GM18508 (cell line): Measurements from ENCODE around the gene PCNX2.

Source experiments
- ATAC-seq: cut with Tn5 transposase; IDR thresholded peaks from one replicate; pipeline ENCODE4 v1.9.1; 2021; ENCODE audit warnings: moderate number of reproducible peaks; ENCODE audit not compliant: insufficient read depth, unreplicated experiment

The PCNX2 gene

DNA sequence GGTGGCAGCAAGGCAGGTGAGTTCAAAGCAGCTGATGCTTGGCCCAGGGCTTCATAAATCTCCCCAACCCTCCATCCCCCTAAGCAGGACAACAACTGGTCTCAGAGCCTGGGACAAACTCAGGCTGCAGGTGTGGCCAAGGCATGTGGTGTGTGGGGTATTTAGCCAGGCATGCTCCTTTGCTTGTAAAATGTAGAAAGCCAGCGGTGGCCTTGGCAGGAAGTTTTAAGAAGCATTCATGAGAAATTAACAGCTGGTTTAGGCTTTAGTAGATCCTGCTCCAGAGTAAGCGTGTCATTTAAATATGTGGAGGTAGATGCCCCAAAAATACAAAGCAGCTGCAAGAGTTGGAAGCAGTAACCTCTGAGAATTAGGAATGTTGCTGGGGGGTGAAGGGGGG, 300.3 kb downstream of the PCNX2 start:
- ATAC-seq, result no peak

DNA sequence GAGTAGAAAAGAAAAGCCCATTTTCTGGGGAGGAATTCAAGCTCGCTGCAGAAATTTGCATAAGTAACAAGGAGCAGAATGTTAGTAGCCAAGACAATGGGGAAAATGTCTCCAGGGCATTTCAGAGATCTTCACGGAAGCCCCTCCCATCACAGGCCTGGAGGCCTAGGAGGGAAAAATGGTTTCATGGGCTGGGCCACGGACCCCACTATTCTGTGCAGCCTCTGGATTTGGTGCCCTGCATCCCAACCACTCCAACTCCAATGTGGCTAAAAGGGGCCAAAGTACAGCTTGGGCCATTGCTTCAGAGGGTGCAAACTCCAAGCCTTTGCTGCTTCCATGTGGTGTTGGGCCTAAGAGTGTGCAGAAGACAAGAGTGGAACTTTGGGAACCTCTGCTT, 302.0 kb downstream of the PCNX2 start:
- no peak for ATAC-seq

DNA sequence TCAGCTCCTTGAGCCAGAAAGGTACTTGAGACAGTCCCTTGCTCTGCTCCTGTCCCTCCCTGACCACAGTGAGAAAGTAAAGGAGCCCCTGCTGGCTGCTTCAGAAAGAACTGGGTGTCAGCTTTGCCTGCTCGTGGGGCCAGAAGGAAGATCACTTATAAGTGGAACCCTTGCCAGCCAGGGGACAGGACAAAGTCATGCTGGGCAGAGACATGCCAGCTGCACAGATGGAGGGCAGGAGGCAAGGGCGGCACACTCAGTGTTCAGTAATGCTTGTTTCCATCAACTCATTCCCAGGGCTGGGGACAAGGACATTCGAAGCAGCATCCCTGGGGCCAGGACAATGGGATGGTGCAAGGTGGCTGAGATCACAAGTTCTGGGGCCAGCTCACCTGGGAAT, 303.3 kb downstream of the PCNX2 start:
- no peak for ATAC-seq

DNA sequence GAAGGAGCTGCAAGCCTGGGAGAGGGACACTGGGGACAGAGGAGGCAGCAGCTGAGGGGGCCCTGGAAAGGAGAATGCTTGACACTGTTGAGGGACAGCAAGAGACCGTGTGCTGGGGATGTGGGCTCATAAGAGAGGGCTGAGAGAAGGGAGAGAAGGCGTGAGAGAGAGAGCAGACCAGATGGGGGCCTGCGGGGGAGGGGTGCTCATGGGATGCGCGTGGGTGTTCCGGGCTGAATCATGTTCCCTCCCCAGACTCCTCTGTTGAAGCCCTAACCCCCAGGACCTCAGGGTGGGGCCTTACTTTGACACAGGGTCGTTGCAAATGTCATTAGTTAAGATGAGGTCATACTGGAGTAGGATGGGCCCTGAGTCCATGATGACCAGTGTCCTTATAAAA, 304.3 kb downstream of the PCNX2 start:
- no peak for ATAC-seq

DNA sequence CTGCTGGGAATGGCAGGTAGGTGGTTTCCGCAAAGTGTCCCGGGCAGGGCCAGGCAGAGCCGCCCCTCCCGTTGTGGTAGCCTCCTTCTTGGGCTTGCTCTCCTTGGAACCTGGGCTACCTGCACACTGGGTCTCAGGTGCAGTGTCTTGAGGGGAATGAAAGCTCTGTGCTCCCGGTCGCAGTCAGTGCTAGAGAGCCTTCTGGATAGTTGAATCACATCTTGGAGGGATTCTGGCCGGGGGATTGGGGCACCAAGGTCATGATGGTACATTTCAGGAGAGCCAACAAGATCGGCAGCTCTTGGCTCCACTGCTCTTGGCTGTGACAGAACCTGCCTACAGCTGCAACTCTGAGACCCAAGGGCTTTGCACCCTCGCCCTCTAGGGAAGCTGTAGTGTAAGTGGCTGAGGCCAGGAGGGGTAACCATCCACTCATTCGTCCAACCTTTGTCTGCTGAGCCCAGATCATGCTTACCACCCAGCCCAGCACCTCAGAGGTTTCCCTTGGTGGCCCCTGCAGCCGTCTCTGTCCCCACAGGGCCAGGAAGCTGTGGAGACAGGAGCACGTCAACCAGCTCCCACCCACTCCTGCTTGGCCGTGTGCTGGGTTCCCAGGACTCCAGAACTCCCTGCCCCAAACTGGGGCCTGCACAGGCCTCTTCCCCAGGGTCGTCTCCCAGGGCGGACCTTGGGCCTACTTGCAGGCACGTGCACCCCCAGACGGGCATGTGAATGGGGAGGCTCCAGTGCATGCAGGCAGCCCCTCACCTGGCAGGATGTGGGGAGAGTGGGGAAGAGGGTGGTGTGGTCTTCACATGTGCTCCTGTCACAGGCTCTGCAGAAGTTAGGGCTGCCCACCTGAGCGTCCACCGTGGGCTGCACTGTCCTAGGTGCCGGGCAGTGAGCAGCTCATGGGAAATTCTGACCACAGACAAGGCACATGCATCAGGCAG, 305.1 kb downstream of the PCNX2 start:
- no peak for ATAC-seq

DNA sequence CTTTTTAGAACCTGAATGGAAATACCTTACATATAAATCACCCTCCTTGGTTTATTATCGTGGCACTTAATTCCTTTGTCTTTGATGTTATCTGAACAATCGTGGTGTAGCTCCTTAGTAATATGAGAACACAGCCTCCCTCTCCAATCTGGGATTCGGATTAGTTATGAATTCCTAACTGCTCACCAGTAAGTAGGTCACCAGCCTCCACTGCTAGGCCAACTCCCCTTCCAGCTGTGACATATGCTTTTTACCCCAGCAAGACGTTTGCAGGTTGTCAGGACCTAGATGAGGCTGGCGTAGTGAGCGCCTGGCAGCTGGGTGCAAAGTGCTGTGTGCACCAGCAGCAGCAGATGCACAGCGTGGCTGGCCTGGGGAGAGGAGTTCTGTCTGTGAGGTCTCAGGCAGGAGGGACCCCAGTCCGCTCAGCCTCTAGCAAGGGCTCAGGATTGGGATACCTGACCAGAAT, 306.9 kb downstream of the PCNX2 start:
- ATAC-seq, result no peak

DNA sequence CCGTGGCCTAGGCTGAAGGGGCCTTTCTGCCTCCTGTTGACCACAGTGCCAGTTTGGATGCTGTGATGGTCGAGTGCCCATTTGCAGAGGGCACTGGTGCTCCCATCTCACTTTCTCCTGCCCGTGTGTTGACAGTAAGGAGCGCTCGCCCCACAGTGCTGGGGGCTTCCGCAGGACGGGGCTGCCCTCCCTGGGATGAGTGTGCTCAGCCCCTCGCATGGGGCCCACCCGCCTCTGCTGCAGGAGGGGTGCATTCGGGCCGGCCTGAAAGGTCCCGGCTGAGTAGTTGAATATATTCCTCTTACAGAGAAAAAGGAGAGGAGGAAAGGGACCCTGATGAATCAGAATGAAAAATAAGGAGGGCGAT, 307.8 kb downstream of the PCNX2 start:
- no peak for ATAC-seq

DNA sequence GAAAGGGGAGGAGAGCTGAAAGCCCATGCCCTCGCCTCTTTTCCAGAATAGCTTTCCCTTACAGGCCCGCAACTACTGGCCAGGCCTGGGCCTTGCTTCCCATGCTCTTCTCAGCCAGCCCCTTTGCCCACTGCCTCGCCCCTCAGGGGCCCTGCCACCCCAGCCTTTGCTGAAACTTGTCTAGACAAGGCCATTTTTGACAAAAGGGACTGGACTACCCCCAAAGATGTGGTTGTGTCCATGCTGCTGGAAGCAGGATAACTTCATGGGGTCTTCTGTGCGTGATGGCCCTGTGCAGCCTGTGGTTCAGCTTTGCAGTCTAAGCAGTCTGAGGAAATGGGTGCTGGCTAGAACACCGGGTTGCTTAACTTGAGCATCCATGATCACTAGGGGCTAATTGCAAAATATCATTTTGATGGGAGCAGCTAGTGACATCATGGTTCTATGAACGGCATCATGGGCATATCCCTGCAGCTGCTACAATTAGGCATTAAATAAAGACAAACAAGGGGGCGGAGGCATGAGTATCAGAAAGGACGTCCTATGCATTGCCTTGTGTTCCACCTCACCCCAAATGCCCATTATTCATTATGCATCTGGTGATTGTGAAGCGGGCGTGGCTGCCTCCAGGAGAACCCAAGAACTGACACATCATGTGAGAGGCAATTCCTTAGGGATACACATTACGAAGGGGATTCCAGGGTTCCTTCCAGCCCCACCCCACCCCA, 308.3 kb downstream of the PCNX2 start:
- ATAC-seq, result no peak

DNA sequence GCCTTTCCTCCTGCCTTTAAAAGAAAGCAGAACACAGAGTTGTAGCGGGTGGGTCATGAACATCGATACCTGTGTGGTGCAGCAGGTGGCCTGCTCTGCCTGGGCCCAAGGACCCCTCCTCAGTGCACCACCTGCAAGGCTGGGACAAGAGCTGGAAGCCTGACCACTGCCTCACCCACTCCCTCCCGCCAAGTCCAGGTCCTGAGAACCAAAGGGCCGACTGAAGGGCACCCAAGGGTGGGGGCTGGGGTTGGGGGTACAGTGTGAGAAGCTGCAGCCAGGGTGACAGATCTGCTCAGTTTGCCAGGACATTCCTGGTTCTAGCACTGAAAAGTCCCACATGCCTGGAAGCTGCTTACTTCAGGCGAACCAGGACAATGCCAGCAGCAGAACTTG, 309.0 kb downstream of the PCNX2 start:
- no peak for ATAC-seq

DNA sequence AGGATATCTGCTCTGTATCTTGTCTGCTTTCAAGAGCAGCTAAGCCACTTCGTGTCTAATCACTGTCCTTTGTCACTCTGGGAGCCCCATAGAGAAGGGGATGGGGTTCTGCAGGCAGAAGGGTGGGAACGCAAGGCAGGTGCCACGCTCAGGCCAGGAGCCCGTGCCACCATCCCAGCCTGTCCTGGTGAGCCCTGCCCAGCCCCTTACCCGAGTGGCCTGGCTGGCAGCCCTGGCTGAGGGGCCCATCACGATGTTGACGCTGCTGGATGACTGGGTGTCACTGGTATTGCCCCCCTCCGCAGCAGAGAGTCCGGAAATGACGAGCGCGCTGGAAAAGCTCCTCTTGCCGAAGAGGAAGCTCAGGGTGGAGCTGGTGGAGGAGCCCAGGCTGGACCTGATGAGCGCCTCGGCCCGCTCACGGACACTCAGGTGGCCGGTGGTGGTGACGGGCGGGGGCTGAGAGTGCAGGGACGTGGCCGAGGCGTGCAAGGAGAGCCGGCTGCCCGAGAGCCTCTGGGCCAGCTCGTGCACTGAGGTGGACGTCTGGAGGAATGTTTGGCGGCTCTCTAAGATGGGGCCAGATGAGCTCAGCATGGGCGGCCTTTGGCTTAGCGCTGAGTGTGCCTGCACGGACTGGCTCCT, 309.5 kb downstream of the PCNX2 start:
- no peak for ATAC-seq

DNA sequence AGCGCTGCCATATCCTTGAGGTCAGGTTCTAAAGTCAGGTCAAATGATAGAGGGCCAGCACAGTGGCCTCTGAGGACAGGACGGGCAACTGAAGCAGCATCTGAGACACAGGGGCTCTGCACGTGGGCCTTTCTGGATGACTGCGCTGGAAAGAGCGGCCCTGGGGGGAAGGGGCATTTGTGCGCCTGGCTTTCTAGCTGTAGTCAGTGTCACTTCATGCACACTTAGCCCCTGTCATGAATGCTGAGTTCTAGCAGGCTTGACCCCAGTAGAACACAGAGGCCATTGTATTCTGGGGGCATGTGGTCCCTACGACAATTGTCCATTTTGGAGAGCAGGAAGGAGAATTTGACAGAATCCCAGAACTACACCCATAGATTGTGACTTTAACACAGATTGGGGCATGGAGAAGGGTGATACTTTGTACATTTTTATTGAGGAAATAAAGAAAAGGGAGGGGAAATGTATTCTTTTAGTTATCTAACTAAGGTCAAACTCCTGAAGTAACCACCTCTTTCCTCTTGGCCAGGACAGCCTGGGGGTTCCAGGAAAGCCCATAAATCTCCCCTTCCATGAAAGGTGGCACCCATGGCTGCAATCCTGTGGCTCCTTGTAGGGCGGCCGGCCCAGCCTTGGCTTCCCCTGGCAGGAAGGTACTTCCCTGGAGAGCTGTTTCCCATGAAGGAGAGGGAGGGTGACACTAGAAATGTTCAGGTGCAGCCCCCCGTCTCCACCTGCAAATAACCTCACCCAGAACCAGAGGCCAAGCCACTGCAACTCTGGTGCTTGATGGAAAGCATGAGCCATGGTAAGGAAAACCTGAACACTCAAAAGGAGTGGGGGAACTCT, 310.7 kb downstream of the PCNX2 start:
- no peak for ATAC-seq

DNA sequence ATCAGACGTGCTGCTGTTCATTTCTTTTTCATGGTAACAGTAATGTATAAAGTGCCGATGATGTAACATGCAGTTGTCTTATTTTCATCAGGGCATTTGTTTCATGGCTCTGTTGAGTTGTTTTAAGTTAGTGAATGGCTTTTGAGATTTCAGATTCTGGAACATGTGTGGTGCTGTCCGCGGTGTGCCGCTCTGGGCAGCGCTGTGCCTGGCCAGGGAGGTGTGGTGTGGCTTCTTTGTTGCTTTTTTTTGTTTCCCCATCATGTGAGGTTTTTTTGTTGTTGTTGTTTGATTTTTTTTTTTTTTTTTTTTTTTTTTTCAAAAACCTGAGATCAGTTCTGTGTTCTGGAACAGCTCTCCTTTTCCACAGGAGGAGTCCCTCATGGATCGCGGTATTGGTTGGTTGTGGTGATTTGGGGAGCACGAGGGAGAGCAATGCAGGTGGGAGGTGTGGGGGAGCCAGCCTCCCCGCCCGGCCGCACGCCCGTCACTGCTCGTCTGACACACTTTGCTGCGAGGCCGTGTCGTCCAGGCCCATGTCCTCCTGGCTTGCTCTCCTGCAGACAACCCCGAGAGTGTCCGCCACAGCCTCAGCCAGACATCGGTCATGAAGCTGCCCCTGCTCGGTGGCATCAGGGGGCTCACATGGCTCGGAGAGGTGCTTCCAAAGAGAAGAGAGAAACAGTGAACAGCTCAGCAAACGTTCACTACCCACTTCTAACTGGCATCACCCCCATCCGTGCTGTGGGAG, 311.5 kb downstream of the PCNX2 start:
- ATAC-seq, result no peak

DNA sequence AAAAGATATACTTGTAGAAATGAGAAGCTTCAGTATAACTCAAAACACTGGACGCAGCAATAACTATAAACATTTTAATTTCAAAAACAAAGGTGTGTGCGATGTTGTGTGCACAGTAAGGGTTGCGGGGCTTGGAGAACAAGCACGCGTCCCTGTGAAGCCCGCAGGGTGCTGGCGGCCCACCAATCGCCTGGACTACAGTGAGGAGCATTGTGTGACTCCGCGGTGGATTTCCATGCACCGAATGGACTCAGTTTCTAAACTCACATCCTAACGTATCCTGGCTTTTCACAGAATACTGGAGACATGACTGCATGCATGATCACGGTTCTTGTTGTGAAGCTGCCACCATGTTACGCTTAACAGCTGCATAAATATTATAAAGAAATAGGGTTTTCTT, 312.1 kb downstream of the PCNX2 start:
- ATAC-seq, result no peak

DNA sequence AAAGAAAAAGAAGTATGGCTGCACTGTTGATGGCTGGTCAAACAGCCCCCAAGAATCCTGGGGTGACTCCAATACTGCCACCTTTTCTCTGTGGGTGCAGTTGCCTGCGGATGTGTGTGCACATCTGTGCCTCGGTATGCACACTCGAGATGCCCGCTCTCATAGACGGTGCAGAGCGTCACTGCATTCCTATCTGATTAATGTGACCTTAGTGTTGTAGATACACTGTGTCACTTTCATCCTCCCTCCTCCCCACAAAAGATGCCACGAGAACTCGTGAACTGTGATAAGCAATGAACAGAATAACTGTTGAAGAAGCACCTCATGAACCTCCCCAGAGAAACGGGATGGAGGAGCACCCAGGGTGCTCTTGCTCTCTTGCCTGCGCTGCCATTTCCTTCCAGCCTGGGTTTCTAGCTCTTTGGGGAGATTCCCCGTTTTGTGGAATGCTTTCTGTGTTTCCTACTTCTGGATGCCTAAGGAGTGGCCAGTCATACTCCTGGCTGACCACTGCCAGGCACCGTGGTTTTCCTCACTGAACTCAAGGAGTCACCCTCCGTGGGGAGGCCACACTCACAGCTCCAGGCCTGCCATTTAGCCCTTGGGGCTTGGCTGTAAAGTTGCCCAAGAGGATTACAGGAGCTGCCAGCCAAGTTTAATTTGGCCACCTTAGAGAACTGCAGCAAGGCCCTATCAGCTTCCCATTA, 313.1 kb downstream of the PCNX2 start:
- no peak for ATAC-seq

DNA sequence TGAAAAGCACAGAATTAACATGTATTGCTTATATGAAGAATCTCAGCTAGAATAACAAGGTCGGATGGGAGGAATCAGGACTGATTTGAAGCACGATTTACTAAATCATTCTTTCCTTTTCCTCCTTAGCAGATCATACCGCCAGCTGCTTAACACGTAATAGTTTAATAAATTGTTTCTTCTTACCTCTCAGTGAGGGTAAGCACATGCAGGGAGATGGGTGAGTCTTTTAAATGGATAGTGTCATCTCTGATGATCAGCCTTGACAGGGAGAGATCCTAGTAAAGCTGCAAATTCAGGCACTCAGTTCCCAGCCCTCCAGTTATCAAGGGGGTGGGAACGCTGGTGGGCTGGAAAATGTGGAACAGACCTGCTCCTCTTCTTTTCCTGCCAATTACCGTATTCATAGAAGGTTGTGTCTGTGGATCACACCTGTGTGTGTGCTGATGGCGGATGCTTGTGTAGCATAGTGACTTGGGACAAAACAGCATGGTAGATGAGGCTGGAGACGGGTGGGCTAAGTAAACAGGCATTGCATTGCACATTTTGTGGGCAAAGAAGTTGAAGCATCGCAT, 314.5 kb downstream of the PCNX2 start:
- no peak for ATAC-seq

DNA sequence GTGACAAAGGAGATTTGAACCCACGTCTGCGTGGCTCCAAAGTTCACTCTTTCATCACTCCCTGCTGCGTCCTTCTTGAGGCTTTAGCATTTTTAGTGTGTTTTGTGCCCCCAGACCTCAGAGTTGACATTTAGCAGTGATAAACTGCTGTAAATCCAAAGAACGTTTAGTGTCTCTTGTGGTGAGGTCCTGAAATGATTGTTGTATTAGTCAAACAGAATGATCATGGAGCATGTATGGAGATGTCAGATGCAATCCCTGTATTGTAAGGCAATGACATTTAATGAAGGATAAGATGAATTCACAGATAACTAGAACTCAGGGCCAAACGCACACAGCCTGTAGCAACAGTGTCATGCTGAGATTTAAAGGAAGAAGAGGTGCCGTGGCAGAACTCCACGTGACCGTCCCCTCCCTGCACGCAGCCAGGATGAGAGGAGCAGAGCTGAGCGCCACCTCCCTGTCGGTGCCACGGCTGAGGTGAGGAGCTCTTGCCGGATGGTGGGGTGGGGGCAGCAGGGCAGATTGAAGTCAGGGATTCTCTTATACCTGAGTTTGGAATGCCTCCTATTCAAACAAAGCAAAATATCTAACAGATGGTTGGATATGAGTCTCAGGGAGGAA, 315.1 kb downstream of the PCNX2 start:
- ATAC-seq, result no peak

DNA sequence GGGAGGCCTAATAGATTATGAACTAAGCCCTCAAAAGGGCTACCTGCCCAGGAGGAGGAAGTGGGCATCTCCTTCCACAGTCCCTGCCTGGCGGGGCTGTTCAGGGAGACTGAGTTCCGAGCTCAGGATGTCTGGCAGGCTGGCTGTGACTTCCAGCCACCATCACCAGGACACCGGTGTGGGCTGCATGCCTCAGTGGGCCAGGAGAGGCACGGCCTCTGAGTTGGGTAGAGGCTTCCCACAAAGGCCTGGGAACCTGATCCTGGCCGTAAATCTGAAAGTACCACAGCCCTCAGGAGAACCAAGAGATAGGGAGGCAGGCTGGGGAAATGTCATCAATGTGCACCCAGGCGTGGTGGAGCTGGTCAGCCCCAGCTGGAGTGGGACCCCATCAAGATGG, 316.0 kb downstream of the PCNX2 start:
- ATAC-seq, result no peak

DNA sequence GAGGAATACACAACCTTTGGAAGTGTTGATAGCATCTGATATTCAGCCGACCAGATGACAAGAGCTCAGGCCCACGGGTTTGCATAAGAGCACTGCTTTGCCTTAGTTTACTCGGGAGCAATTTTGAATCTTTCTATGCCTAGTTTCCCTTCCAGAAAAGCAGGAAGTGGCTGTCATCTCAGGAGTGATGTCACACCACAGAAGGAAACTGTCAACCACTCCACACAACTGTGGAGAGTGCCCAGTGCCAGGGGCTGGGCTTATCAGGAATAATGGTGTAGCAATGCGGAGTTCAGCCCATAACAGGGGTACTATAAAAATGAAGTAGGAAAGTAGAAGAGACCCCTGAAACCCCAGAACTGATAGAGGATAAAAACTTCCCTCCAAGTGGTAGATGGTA, 316.7 kb downstream of the PCNX2 start:
- ATAC-seq, result no peak
